H9 (cell line): Measurements from ENCODE around the gene MGRN1. TPM values are rescaled to one million over a fixed set of nuclear protein-coding genes. Genes with fewer than 3 reads are reported as not detected.

Source experiments
- DNase-seq: peaks from one replicate; pipeline ENCODE4 v3.0.0-alpha.2; 2017
- H2AFZ ChIP-seq: one replicate; pipeline ENCODE4 v1.6.1; 2013; ENCODE audit warnings: mild to moderate bottlenecking, low read length, control low read depth, moderate library complexity
- H2AK5ac ChIP-seq: 2 replicates; pipeline ENCODE4 v1.6.1; 2013; ENCODE audit warnings: low read length, control low read depth, mixed read lengths; ENCODE audit not compliant: insufficient read length
- H2BK120ac ChIP-seq: one replicate; pipeline ENCODE4 v1.6.1; 2013; ENCODE audit warnings: low read depth, mild to moderate bottlenecking, low read length, control low read depth, inconsistent platforms; ENCODE audit not compliant: poor library complexity, severe bottlenecking
- H2BK12ac ChIP-seq: 2 replicates; pipeline ENCODE4 v1.6.1; 2013; ENCODE audit warnings: low read length, control low read depth, mixed read lengths, low read depth; ENCODE audit not compliant: insufficient read length
- H2BK15ac ChIP-seq: 2 replicates; pipeline ENCODE4 v1.6.1; 2013; ENCODE audit warnings: low read depth, low read length, control low read depth
- H2BK20ac ChIP-seq: one replicate; pipeline ENCODE4 v1.6.1; 2013; ENCODE audit warnings: low read depth, mild to moderate bottlenecking, low read length, control low read depth, inconsistent platforms; ENCODE audit not compliant: poor library complexity, severe bottlenecking
- H2BK5ac ChIP-seq: 2 replicates; pipeline ENCODE4 v1.6.1; 2013; ENCODE audit warnings: low read length, control low read depth, mixed read lengths; ENCODE audit not compliant: insufficient read length
- H3K14ac ChIP-seq: 2 replicates; pipeline ENCODE4 v1.6.1; 2013; ENCODE audit warnings: low read length, control low read depth; ENCODE audit not compliant: insufficient read depth
- H3K18ac ChIP-seq: 2 replicates; pipeline ENCODE4 v1.6.1; 2013; ENCODE audit warnings: low read depth, mild to moderate bottlenecking, mixed read lengths, low read length, control low read depth; ENCODE audit not compliant: insufficient read length
- H3K23ac ChIP-seq: 2 replicates; pipeline ENCODE4 v1.6.1; 2013; ENCODE audit warnings: low read length, control low read depth, mixed read lengths, low read depth; ENCODE audit not compliant: insufficient read length
- H3K23me2 ChIP-seq: 2 replicates; pipeline ENCODE4 v1.6.1; 2013; ENCODE audit warnings: low read depth, mild to moderate bottlenecking, mixed read lengths, low read length, control low read depth; ENCODE audit not compliant: insufficient read length, poor library complexity, severe bottlenecking
- H3K27ac ChIP-seq: 2 replicates; pipeline ENCODE4 v1.5.1; 2013; ENCODE audit warnings: low read length, control low read depth, mixed read lengths, low read depth; ENCODE audit not compliant: insufficient read length
- H3K27me3 ChIP-seq: 2 replicates; pipeline ENCODE4 v1.6.1; 2013; ENCODE audit warnings: low read length, control low read depth, inconsistent platforms; ENCODE audit not compliant: insufficient read depth
- H3K4ac ChIP-seq: 2 replicates; pipeline ENCODE4 v1.6.1; 2013; ENCODE audit warnings: low read depth, mild to moderate bottlenecking, control low read depth, inconsistent platforms, low read length, moderate library complexity
- H3K4me1 ChIP-seq: 2 replicates; pipeline ENCODE4 v1.6.1; 2013; ENCODE audit warnings: low read length, control low read depth, inconsistent platforms; ENCODE audit not compliant: insufficient read depth
- H3K4me2 ChIP-seq: 2 replicates; pipeline ENCODE4 v1.6.1; 2013; ENCODE audit warnings: low read length, control low read depth, mixed read lengths; ENCODE audit not compliant: insufficient read length, insufficient read depth
- H3K56ac ChIP-seq: 2 replicates; pipeline ENCODE4 v1.6.1; 2013; ENCODE audit warnings: low read depth, mild to moderate bottlenecking, mixed read lengths, low read length, control low read depth; ENCODE audit not compliant: insufficient read length
- H3K79me1 ChIP-seq: 2 replicates; pipeline ENCODE4 v1.6.1; 2013; ENCODE audit warnings: low read depth, mild to moderate bottlenecking, moderate library complexity, low read length, control low read depth, inconsistent platforms; ENCODE audit not compliant: insufficient read depth, poor library complexity, severe bottlenecking
- H3K79me2 ChIP-seq: 2 replicates; pipeline ENCODE4 v1.6.1; 2013; ENCODE audit warnings: low read length, control low read depth, inconsistent platforms; ENCODE audit not compliant: insufficient read depth
- H3K9ac ChIP-seq: 2 replicates; pipeline ENCODE4 v1.6.1; 2013; ENCODE audit warnings: low read length, control low read depth, mixed read lengths; ENCODE audit not compliant: insufficient read length; ENCODE audit errors: extremely low read depth
- H3K9me3 ChIP-seq: one replicate; pipeline ENCODE4 v1.6.1; 2013; ENCODE audit warnings: low read depth, low read length, inconsistent platforms; ENCODE audit not compliant: control insufficient read depth
- H3T11ph ChIP-seq: one replicate; pipeline ENCODE4 v1.6.1; 2013; ENCODE audit warnings: mild to moderate bottlenecking, low read length, control low read depth, inconsistent platforms
- H4K20me1 ChIP-seq: one replicate; pipeline ENCODE4 v1.6.1; 2013; ENCODE audit not compliant: control insufficient read depth, insufficient read length, insufficient read depth
- H4K5ac ChIP-seq: 2 replicates; pipeline ENCODE4 v1.6.1; 2013; ENCODE audit warnings: low read depth, mild to moderate bottlenecking, mixed read lengths, low read length, control low read depth; ENCODE audit not compliant: insufficient read length
- H4K8ac ChIP-seq: replicated peaks from 2 replicates; pipeline ENCODE4 v1.6.1; 2013; ENCODE audit warnings: low read length, control low read depth, mixed read lengths, low read depth; ENCODE audit not compliant: insufficient read length
- H4K91ac ChIP-seq: 2 replicates; pipeline ENCODE4 v1.6.1; 2013; ENCODE audit warnings: low read depth, mild to moderate bottlenecking, moderate library complexity, mixed read lengths, low read length, control low read depth; ENCODE audit not compliant: insufficient read length
- H3K27ac Mint-ChIP-seq, 3 experiments: 2 replicates in 2 of 3; 3 replicates in 1 of 3; pipeline ENCODE4 v1.8.0; 2020 to 2021; ENCODE audit warnings: mixed read lengths in 3 of 3, mild to moderate bottlenecking in 1 of 3, moderate library complexity in 1 of 3
- H3K27me3 Mint-ChIP-seq: 2 replicates; pipeline ENCODE4 v1.8.0; 2021; ENCODE audit warnings: low read depth, mild to moderate bottlenecking, moderate library complexity, mixed read lengths
- H3K36me3 Mint-ChIP-seq, 3 experiments: 2 replicates in 2 of 3; 3 replicates in 1 of 3; pipeline ENCODE4 v1.8.0; 2020 to 2021; ENCODE audit warnings: low read depth in 3 of 3, mixed read lengths in 3 of 3; ENCODE audit not compliant: insufficient read depth in 1 of 3
- H3K4me1 Mint-ChIP-seq, 2 experiments: 2 replicates each; pipeline ENCODE4 v1.8.0; 2020; ENCODE audit warnings: mixed read lengths in 2 of 2
- H3K4me3 Mint-ChIP-seq, 2 experiments: 2 replicates in 1 of 2; 3 replicates in 1 of 2; pipeline ENCODE4 v1.8.0; 2020 to 2021; ENCODE audit warnings: mild to moderate bottlenecking in 2 of 2, mixed read lengths in 2 of 2, moderate library complexity in 1 of 2
- H3K9me3 Mint-ChIP-seq, 2 experiments: 2 replicates in 1 of 2; 3 replicates in 1 of 2; pipeline ENCODE4 v1.8.0; 2020; ENCODE audit warnings: mild to moderate bottlenecking in 2 of 2, mixed read lengths in 2 of 2, moderate library complexity in 1 of 2
- WGBS: extraction: QIAGEN DNeasy Blood & Tissue Kit; methylation state at CpG from one replicate; pipeline ENCODE4 v1.1.7; 2013; ENCODE audit warnings: missing lambda C conversion rate, low lambda C conversion rate, mixed read lengths; ENCODE audit not compliant: insufficient read length; ENCODE audit errors: extremely low coverage; 5-methylcytosine and 5-hydroxymethylcytosine counted together
- total RNA-seq: library from RNA; stranded (reverse); gene quantifications from 2 replicates; pipeline ENCODE4 v1.2.1, GENCODE V29; 2021
- TF ChIP-seq, protein P1 (sequence below): fragments of 200-600 bp; sonication (generic); conservative IDR thresholded peaks from 3 replicates; pipeline ENCODE4 v1.8.0; 2021; ENCODE audit warnings: antibody characterized with exemption, mild to moderate bottlenecking

MGRN1 gene
- total RNA-seq, 1 experiment from 2014 or later = 91.6 TPM

DNA sequence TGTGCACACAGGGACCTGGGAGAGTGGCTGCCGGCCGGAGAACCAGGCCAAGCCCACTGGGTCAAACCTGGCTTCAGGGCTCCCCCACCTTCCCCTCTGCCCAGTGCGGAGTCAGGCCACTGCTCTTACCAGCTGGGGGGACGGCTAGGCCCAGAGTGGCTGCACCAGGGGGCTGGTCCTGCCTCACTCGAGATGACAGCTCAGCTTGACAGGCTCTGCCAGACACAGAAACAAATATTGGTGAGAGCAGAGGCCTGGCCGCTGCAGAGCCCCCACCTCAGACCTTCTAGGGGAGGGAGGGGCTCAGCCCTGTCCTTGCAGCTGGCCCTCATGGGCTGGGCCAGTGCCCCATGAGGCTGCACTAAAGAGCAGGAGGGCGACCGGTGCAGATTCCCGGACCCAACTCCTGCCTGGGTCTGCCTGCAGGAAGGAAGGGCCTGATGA lies 73.2 kb downstream of the MGRN1 start:
- no peak overlapping the region for H2BK120ac ChIP-seq
- no peak overlapping the region for H3K4ac ChIP-seq
- H3K79me2 ChIP-seq = no peaks in the 10 kb centered on the region
- H3K9ac ChIP-seq = no peak overlapping the region
- H4K5ac ChIP-seq = no peak overlapping the region
- no peak for DNase-seq
- no peak overlapping the region for H2BK20ac ChIP-seq
- no peak overlapping the region for H2BK5ac ChIP-seq
- Mint-ChIP-seq H3K9me3 (no peaks in the 10 kb centered on the region), H3K4me3 (no peak overlapping the region), H3K4me1 (no peaks in the 10 kb centered on the region), H3K27me3 (no peaks in the 10 kb centered on the region; the same call in 1 of the 2 replicates), H3K36me3 (peaks cover 14 to 63% (median 48%) of the 10 kb centered on the region in 3 experiments; a peak in 6 of 7 replicates), H3K27ac (no peak overlapping the region)
- H3K27me3 ChIP-seq = no peaks in the 10 kb centered on the region
- no peaks in the 10 kb centered on the region for H3K79me1 ChIP-seq
- no peak overlapping the region for H3K27ac ChIP-seq
- no peak overlapping the region for H4K8ac ChIP-seq
- TF ChIP-seq, protein P1, sequence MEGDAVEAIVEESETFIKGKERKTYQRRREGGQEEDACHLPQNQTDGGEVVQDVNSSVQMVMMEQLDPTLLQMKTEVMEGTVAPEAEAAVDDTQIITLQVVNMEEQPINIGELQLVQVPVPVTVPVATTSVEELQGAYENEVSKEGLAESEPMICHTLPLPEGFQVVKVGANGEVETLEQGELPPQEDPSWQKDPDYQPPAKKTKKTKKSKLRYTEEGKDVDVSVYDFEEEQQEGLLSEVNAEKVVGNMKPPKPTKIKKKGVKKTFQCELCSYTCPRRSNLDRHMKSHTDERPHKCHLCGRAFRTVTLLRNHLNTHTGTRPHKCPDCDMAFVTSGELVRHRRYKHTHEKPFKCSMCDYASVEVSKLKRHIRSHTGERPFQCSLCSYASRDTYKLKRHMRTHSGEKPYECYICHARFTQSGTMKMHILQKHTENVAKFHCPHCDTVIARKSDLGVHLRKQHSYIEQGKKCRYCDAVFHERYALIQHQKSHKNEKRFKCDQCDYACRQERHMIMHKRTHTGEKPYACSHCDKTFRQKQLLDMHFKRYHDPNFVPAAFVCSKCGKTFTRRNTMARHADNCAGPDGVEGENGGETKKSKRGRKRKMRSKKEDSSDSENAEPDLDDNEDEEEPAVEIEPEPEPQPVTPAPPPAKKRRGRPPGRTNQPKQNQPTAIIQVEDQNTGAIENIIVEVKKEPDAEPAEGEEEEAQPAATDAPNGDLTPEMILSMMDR = no peak
- H3K23ac ChIP-seq = no peak overlapping the region
- H3K14ac ChIP-seq = no peak overlapping the region
- H3K9me3 ChIP-seq = no peaks in the 10 kb centered on the region
- no peak overlapping the region for H4K91ac ChIP-seq
- H3K4me1 ChIP-seq = no peaks in the 10 kb centered on the region
- no CpG with 5 or more reads among the region's 9 CpGs for whole genome bisulfite sequencing
- H2BK12ac ChIP-seq = no peak overlapping the region
- no peak overlapping the region for H3T11ph ChIP-seq
- H4K20me1 ChIP-seq = no peaks in the 10 kb centered on the region
- no peak overlapping the region for H2BK15ac ChIP-seq
- no peak overlapping the region for H3K4me2 ChIP-seq
- H2AFZ ChIP-seq = no peak overlapping the region
- no peak overlapping the region for H2AK5ac ChIP-seq
- H3K23me2 ChIP-seq = peaks cover 3% of the 10 kb centered on the region
- H3K56ac ChIP-seq = no peak overlapping the region
- H3K18ac ChIP-seq = no peak overlapping the region
